Measurements from ENCODE around the gene STARD7. TPM values are rescaled to one million over a fixed set of nuclear protein-coding genes. Genes with fewer than 3 reads are reported as not detected.
A peak's percentile ranks its signal among the peaks of the same experiment; 100 is the strongest.

Gene STARD7
- total and polyA plus RNA-seq, 9 of the 15 experiments (the other 6 are each of a cell fraction or from before 2014, with no cell fraction given): 90.9 to 196 (median 145) TPM

- no peak for TF ChIP-seq ZBTB2 (IDR thresholded peaks at IDR 0.05)
- no peak for TF ChIP-seq ZNF444 (CRISPR knock-in tag; IDR thresholded peaks at IDR 0.05)
- TF ChIP-seq ZNF165 (CRISPR knock-in tag; IDR thresholded peaks at IDR 0.05; ENCODE audit: borderline replicate concordance): no peak
- no peak for TF ChIP-seq NR2C2 (CRISPR knock-in tag; IDR thresholded peaks at IDR 0.05)
- TF ChIP-seq NR2C2 (tag; IDR thresholded peaks at IDR 0.05): no peak
- no peak for TF ChIP-seq ZNF639 (CRISPR knock-in tag; conservative IDR thresholded peaks at IDR 0.05 in 1 of 2, IDR thresholded peaks at IDR 0.05 in 1 of 2)
- no peak for TF ChIP-seq NR3C1 (CRISPR knock-in tag; IDR thresholded peaks at IDR 0.05)
- TF ChIP-seq DLX4 (CRISPR knock-in tag; IDR thresholded peaks at IDR 0.05): no peak
- peak; percentile 50 for TF ChIP-seq TEAD4 (IDR thresholded peaks at IDR 0.05; ENCODE audit: low read length)
- no peak for TF ChIP-seq TEAD4 (CRISPR knock-in tag; IDR thresholded peaks at IDR 0.05; ENCODE audit: borderline replicate concordance)
- TF ChIP-seq CBX8 (IDR thresholded peaks at IDR 0.05; ENCODE audit: borderline replicate concordance, extremely low read depth, low read depth, low read length, poor library complexity, severe bottlenecking): no peak
- no peak for TF ChIP-seq CBFA2T2 (conservative IDR thresholded peaks at IDR 0.05)
- TF ChIP-seq TEAD1 (CRISPR knock-in tag; IDR thresholded peaks at IDR 0.05): no peak
- TF ChIP-seq TFAP4 (CRISPR knock-in tag; IDR thresholded peaks at IDR 0.05; ENCODE audit: borderline replicate concordance): no peak
- no peak for TF ChIP-seq CEBPZ (IDR thresholded peaks at IDR 0.05; ENCODE audit: borderline replicate concordance, low read depth, low read length)
- TF ChIP-seq PRMT5 (CRISPR knock-in tag; IDR thresholded peaks at IDR 0.05): no peak
- TF ChIP-seq ZNF431 (CRISPR knock-in tag; IDR thresholded peaks at IDR 0.05): no peak
Measured at GRCh38 chr2:96251721-96252292, 43.2 kb upstream of the STARD7 start (continued).

Measured in K562 (cell line).